DND-41 (cell line): Measurements from ENCODE around the gene ZNF302.

Experiments
- CTCF ChIP-seq: IDR thresholded peaks from 2 replicates; pipeline ENCODE4 v1.5.1; 2012; ENCODE audit warnings: borderline replicate concordance, low read length, moderate library complexity, mild to moderate bottlenecking; ENCODE audit not compliant: poor library complexity, severe bottlenecking; ENCODE audit errors: extremely low read depth
- EZH2 ChIP-seq: IDR thresholded peaks from 3 replicates; pipeline ENCODE4 v1.6.1; 2012; ENCODE audit warnings: borderline replicate concordance, low read depth, mild to moderate bottlenecking, moderate library complexity, low read length, inconsistent platforms; ENCODE audit not compliant: severe bottlenecking

DNA sequence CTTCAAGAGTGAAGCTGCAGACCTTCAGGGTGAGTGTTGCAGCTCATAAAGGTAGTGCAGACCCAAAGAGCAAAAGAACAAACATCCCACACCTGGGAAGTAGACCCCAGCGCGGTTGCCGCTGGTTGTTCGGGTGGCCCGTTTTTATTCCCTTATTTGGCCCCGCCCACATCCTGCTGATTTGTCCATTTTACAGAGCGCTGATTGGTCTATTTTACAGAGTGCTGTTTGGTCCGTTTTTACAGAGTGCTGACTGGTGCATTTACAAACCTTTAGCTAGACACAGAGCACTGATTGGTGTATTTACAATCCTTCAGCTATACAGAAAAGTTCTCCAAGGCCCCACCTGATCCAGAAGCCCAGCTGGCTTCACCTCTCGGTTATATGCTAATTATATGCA is 1.6 kb upstream of the ZNF302 start:
- TF ChIP-seq CTCF = no peak
- no peak for TF ChIP-seq EZH2
